Measurements from ENCODE around the gene ADAMTSL5.
"Not testable (repeated sequence)": the region's sequence is repeated elsewhere in the genome, so short reads cannot be mapped to it uniquely, and the experiment has no call there.

ADAMTSL5 gene

DNA sequence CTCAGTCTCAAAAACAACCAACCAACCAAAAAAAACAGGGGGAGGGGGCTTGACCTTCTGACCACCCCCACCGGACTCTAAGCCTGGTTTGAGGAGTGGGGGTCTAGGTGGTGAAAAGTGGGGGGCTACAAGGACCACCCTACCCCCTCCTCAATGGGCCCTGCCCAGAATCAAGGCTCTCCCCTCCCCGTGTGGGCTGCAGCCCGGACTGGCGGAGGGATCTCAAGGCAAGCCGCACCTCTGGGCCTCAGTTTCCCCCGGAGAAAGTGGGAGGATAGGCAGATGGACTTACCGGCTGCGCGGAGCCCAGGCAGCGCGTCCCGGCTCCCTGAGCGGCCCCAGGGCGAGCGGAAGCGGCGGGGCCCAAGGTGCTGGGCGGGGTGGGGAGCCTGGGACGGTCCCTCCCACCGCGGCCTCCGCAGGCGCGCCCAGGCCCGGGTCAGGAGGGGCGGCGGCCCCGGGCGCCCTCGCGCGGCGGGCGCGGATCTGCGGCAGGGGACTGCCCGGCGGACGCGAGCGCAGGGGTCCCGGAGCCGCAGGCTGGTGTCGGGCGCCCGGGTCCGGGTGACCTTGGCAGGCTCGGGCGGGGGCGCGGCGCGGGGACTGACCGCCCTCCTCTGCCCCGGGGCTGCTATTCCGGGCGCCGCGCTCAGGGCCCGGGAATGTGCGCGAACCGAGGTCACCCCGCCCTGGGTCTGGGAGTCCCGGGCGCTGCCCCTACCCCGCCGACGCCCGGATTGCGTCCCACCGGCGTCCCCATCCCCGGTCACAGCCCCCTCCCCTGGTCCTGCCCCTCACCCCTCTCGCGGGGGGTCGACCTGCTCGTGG is at the start of gene ADAMTSL5:
ADAMTSL5 (minus strand) TSS at position 349 of the 828 bp plus-strand sequence. CDS start 2,076 bp downstream, outside the sequence.
- no peak for DNase-seq

DNA sequence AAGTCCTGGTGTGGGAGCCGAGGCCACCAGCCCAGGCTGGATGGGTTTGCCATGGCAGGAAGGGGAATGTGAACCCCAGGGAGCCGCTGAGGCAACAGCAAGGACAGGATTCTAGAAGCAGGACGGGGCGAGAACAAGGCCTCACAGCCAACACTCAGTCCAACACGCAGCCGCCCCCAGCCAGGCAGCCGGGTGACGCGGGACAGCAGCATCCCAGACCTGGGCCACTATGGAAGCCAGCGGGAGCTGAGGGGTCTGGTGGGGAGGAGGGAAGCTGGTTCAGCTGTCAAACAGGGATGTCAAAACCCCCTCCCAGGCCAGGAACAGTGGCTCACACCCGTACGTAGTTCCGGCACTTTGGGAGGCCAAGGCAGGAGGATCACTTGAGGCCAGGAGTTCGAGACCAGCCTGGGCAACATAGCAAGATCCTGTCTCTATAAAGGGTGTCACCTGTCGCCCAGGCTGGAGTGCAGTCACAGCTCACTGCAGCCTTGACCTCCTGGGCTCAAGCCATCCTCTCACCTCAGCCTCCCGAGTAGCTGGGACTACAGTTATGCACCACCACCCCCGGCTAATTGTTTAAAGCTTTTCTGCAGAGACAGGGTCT is 48.5 kb upstream of the ADAMTSL5 start:
- DNase-seq: no peak

DNA sequence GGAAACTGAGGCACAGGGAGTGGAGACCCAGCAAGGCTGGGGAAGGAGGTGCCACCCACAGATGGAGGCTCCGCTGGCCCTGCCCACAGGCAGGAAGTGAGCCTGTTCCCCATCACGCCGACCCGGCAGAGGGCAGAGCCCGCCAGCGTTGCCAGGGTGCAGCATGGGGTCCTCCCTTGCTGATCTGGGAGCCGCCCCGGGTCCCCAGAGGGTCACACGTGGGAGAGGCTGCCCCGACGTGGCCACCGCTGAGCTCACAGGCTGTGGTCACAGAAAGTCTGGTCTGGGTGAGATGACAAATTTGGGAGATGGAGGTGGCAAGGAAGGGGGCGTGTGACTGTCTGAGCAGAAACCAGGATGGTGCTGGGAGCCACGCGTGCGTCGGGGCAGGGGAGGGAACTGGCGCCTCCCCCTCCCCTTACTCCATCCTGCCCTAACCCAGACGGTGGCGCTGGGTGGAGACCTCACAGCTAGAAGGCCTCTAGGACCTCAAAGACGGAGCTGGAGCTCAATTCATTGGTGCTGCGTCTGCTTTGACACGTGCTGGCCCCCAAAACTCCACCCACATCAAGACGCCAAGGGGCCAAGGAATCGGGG is 47.6 kb upstream of the ADAMTSL5 start:
- no peak for DNase-seq

DNA sequence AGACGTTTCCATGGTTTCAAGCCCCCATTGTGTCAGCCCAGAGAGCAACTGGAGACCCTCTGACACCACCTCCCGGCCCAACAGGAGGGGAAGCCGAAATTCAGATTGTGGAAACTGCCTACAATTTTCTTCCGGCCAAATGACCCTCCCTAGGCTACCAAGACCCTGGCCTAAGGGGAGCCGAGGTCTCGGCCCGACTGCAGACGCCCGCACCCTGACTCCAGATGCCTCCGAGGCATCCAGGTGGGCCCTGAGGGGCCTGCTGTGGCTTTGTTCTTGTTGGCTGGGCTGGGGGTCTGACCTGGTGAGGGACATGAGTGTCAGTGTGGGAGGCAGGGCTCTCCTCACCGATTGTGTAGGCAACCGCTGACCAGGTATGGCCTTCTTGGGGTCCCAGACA is 45.7 kb upstream of the ADAMTSL5 start:
- DNase-seq: no peak

GRCh38 chr19:1556390-1557070 is 43.7 kb upstream of the ADAMTSL5 start:
- DNase-seq: no peak

- DNase-seq: no peak
Measured at GRCh38 chr19:1555487-1556389, 42.9 kb upstream of the ADAMTSL5 start.

GRCh38 chr19:1554968-1555367 is 42.1 kb upstream of the ADAMTSL5 start:
- no peak for DNase-seq

DNA sequence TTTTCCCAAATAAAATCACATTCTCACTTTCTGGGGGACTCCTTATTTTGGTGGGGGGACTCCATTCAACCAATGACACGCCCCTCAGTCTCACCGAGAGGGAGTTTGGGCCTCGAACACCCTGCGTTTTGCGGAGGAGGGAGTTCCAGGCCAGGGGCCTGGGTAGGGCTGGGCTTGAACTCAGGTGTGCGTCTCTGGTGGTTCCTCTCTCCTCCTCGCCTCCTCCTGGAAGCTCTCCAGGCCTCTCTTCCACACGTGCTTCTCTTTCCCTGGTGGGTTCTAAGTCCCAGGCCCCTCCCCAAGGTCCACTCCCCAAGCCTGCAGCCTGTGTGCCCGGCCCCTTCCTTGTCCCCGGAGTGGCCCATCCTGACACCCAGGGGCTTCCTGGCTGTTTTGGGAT is 40.6 kb upstream of the ADAMTSL5 start:
- DNase-seq: no peak

DNA sequence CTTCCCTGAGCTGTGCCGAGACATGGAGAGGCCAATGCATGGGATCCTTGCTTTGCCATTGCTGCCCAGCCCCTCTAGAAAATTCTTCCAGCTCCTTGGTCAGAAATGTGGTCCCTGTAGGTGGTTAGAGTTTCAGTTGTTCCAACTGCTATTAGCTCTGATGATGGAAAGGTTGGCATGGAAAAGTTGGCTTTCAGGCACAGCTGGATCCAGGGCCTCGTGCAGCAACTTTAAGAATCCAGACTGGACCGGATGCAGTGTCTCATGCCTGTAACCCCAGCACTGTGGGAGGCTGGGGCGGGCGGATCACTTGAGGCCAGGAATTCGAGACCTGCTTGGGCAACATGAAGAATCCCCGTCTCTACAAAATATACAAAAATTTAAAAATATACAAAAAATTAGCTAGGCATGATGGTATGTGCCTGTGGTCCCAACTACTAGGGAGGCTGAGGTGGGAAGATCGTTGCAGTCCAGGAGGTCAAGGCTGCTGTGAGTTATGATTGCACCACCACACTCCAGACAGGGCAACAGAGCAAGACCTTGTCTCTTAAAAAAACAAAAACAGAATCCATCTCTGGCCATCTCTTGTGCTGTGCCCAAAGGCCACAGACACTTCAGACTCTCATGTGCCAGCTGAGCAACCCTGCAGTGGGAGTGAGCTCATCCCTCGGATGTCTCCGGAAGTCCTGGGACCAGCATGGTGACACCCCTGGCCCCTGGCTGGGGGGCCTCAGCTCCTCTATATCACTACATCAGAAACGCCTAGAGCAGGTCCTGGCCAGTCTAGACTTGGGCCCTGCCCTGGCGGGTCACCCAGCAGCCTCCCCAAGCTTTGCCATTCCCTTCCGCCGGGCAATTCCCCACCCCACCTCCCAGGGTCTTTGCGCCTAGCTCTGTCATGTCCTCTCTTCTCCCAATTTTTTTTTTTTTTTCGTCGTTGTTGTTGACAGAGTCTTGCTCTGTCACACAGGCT is 38.5 kb upstream of the ADAMTSL5 start:
- DNase-seq: no peak

- no peak for DNase-seq
Measured at GRCh38 chr19:1549332-1549945, 36.6 kb upstream of the ADAMTSL5 start.

DNA sequence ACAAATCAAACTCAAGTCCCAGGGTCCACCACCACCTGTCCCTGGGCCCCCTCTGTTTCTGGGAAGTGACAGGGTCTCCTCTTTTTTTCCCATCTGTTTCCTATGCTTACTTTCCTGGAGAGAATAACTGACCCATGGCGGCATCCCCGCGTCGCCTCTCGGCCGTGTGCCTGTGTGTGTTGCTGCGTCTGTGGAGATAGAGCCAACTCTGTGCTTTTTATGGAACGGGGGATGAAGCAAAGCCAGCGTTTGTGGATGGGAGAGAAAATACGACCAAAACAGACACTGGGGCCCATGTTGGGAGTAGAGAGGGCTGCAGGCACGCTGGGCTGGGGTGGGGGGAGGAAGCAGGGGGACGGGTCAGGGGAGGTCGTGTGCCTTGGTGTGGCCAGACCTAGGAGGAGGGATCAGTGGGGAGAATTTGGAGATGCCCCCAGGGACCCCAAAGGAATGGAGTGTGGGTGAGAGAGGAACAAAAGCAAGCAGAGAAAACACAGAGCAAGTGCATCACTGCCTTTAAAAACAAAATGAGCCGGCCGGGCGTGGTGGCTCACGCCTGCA is 27.6 kb upstream of the ADAMTSL5 start:
- no peak for DNase-seq

DNA sequence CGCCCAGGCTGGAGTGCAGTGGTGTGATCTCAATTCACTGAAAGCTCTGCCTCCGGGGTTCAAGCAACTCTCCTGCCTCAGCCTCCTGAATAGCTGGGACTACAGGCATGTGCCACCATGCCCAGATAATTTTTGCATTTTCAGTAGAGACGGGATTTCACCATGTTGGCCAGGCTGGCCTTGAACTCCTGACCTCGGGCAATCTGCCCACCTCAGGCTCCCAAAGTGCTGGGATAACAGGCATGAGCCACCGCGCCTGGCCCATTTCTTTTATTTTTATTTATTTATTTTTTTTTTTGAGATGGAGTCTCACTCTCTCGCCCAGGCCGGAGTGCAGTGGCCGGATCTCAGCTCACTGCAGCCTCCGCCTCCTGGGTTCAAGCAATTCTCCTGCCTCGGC is 26.9 kb upstream of the ADAMTSL5 start:
- not testable (repeated sequence) for DNase-seq

DNA sequence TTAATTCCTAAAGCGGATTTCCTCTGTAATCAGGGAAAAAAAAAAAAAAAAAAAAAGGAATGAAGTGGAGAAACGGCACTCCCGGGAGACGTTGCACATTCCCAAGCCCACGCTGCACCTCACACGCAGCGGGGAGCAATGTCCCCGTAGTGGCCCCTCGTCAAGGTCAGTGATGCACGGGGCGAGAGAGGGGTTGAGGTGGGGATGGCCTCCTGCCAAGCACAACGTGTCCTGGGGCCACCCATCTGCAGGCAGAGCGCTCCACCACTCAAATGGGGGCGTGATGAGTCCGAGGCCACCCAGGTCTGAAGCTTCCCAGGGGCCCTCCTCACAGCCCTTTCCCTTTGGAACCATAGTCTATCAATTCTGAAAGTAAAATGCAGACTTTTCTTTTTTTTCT is 26.2 kb upstream of the ADAMTSL5 start:
- no peak for DNase-seq

GRCh38 chr19:1535699-1536098 is 22.9 kb upstream of the ADAMTSL5 start:
- not testable (repeated sequence) for DNase-seq

GRCh38 chr19:1534972-1535371 is 22.2 kb upstream of the ADAMTSL5 start:
- no peak for DNase-seq

GRCh38 chr19:1533510-1534150 is 20.8 kb upstream of the ADAMTSL5 start:
- no peak for DNase-seq

DNA sequence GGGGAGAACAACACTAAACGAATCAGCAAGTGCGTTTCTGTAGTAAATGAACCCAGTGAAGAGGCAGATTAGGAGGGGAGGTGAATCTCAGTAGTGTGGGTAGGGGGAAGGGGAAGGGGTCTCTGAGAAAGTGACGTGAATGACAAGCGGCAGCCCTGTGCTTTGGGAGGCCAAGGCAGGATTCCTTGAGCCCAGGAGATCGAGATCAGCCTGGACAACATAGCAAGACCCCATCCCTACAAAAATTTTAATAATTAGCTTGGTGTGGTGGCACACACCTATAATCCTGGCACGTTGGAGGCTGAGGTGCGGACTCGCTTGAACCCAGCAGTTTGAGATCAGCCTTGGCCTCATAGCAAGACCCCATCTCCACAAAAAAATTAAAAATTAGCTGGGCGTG is 19.2 kb upstream of the ADAMTSL5 start:
- no peak for DNase-seq

DNA sequence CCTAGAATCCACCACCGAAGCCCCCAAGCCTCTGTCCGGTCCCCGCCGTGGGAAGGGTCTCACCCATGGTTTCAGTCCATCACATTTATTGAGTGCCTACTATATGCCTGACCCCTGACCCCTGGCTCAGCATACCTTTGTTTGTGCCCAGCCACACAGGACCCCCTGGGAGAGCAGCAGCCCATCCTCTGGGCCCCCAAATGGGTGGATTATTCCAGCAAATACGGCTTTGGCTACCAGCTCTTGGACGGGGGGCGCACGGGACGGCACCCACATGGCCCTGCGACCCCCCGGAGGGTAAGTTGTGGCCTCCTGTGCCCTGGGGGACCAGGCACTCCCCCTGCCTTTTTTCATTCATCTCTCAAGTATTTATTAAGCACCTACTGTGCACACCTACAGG is 18.8 kb upstream of the ADAMTSL5 start:
- DNase-seq: no peak

DNA sequence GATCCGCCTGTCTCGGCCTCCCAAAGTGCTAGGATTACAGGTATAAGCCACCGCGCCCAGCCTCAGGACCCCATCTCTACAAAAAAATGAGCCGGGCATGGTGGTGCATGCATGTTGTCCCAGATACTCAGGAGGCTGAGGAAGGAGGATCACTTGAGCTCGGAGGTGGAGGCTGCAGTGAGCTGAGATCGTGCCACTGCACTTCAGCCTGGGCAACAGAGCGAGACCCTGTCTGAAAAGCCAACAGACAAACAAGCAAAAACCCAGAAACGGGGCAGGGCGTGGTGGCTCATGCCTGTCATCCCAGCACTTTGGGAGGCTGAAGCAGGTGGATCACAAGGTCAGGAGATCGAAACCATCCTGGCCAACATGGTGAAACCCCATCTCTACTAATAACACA is 18.0 kb upstream of the ADAMTSL5 start:
- DNase-seq: not testable (repeated sequence)

- DNase-seq: no peak
Measured at GRCh38 chr19:1529430-1529816, 16.6 kb upstream of the ADAMTSL5 start.
